BLaER1 treated with 17β-estradiol and CSF1 and Interleukin-3, amounts not matched to agents 10 nM and 100 nM (cell line): ENCODE data around the gene MAML2.

Experiments used
- H3K27ac ChIP-seq, 11 experiments: shearing (Covaris generic); formaldehyde crosslinking; 2 replicates each; pipeline ENCODE4 v1.8.1; 2022
- H3K27me3 ChIP-seq, 11 experiments: shearing (Covaris generic); formaldehyde crosslinking; 2 replicates each; pipeline ENCODE4 v1.8.1; 2022
- H3K36me3 ChIP-seq, 11 experiments: shearing (Covaris generic); formaldehyde crosslinking; 2 replicates each; pipeline ENCODE4 v1.8.1; 2022
- H3K4me1 ChIP-seq, 10 experiments: shearing (Covaris generic); formaldehyde crosslinking; 2 replicates each; pipeline ENCODE4 v1.8.1; 2022
- H3K4me2 ChIP-seq, 11 experiments: shearing (Covaris generic); formaldehyde crosslinking; 2 replicates each; pipeline ENCODE4 v1.8.1; 2022
- H3K4me3 ChIP-seq, 10 experiments: shearing (Covaris generic); formaldehyde crosslinking; 2 replicates each; pipeline ENCODE4 v1.8.1; 2022
- H3K9ac ChIP-seq, 11 experiments: shearing (Covaris generic); formaldehyde crosslinking; 2 replicates each; pipeline ENCODE4 v1.8.1; 2022
- H3K9me3 ChIP-seq, 11 experiments: shearing (Covaris generic); formaldehyde crosslinking; replicated peaks in 1 of 11; 2 replicates each; pipeline ENCODE4 v1.8.1; 2022
- H4K20me1 ChIP-seq, 11 experiments: shearing (Covaris generic); formaldehyde crosslinking; 2 replicates each; pipeline ENCODE4 v1.8.1; 2022
- Cebpa-rat ChIP-seq, 11 experiments: shearing (Covaris generic); IDR thresholded peaks; 2 replicates each; pipeline ENCODE4 v1.8.1; 2022

Gene MAML2

DNA sequence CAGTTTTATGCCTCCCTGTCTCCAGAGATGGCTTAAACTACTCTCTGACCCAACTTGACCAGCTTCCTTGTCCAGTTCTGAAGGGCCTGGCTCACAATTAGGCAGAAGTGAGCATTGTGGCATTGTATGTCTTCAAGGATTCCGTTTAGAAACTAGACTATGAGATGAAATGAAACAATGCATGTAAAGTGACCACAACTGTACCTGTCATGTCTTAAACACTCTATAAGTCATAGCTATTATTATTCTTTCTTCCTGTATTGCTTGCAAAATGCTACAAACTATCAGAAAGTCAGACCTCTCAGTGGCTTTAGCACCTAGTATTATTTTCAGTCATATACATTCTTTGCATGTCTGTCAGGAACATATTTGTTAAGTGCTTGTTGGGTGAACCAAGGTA, 291.2 kb downstream of the MAML2 start:
- Histone ChIP-seq H3K27me3 (no peaks in the 10 kb centered on the region), H3K9ac (no peak overlapping the region), H3K27ac (no peak overlapping the region), H3K36me3 (peaks cover 0 to 51% (median 0%) of the 10 kb centered on the region in 11 experiments; a peak in 5 of 22 replicates), H3K4me1 (peaks cover 0 to 49% (median 13%) of the 10 kb centered on the region in 10 experiments; a peak in 13 of 20 replicates), H4K20me1 (peaks cover 0 to 35% (median 0%) of the 10 kb centered on the region in 11 experiments; a peak in 2 of 22 replicates), H3K4me2 (no peak overlapping the region), H3K4me3 (no peak overlapping the region), H3K9me3 (no peaks in the 10 kb centered on the region)
- TF ChIP-seq Cebpa-rat (IDR thresholded peaks at IDR 0.05), result no peak

GRCh38 chr11:96050435-96051182, 292.4 kb downstream of the MAML2 start:
- H3K9ac ChIP-seq, result no peak overlapping the region
- no peak overlapping the region for H3K4me3 ChIP-seq
- H3K4me1 ChIP-seq, result peaks cover 0 to 49% (median 13%) of the 10 kb centered on the region in 10 experiments; a peak in 13 of 20 replicates
- H3K9me3 ChIP-seq, result no peaks in the 10 kb centered on the region
- no peak overlapping the region for H3K27ac ChIP-seq
- H4K20me1 ChIP-seq, result peaks cover 0 to 47% (median 0%) of the 10 kb centered on the region in 11 experiments; a peak in 4 of 22 replicates
- TF ChIP-seq Cebpa-rat (IDR thresholded peaks at IDR 0.05), result no peak
- peaks cover 0 to 56% (median 0%) of the 10 kb centered on the region in 11 experiments; a peak in 5 of 22 replicates for H3K36me3 ChIP-seq
- H3K27me3 ChIP-seq, result no peaks in the 10 kb centered on the region
- no peak overlapping the region for H3K4me2 ChIP-seq

- H3K27me3 ChIP-seq, result no peaks in the 10 kb centered on the region
- peaks cover 0 to 67% (median 0%) of the 10 kb centered on the region in 11 experiments; a peak in 5 of 22 replicates for H3K36me3 ChIP-seq
- no peak overlapping the region for H3K4me2 ChIP-seq
- no peak overlapping the region for H3K4me3 ChIP-seq
- TF ChIP-seq Cebpa-rat (IDR thresholded peaks at IDR 0.05), result no peak
- H3K27ac ChIP-seq, result no peak overlapping the region
- no peaks in the 10 kb centered on the region for H3K9me3 ChIP-seq
- H3K4me1 ChIP-seq, result peaks cover 0 to 38% (median 10%) of the 10 kb centered on the region in 10 experiments; a peak in 13 of 20 replicates
- peaks cover 0 to 48% (median 0%) of the 10 kb centered on the region in 11 experiments; a peak in 4 of 22 replicates for H4K20me1 ChIP-seq
- H3K9ac ChIP-seq, result no peak overlapping the region
Observed at GRCh38 chr11:96049426-96049825, 293.6 kb downstream of the MAML2 start.

DNA sequence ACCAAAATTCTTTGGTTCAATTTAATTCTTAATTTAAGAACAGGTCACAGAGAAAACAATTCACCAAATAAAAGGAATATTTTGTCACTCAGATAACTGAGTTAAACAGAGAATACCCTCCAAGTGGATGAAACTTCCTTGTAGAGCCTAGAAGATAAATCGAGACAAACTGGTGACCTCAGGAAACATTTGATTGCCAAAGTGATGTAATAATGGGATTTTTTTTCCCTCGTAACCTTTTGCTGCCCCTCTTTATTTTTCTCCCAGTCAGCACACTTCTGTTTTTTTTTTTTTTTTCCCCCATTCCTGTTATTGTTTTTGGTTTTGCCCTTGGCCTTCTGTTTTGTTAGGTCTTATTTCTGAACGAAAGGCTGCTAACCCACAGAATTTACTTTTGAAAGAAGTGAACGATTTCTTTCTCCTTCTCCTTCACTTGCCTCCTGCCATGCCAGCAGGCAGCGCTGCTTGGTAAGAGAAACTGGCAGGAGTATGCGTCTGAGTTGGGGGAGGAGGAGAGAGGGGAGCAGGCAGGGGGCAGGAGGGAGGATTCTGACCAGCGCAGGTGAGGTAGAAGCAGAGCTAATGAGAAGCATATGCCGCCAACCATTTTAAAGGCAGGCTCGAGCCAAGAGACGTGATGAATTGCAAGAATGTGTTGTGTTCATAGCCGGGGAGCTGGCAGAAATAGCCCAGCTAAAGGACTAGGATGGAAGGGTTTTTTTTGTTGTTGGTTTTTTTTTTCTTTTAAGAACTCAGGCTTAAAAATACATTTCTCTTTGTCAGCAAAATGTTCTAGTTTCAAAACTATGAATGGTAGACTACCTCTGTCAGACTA, 297.2 kb downstream of the MAML2 start:
- Histone ChIP-seq H3K36me3 (peaks cover 0 to 76% (median 0%) of the 10 kb centered on the region in 11 experiments; a peak in 5 of 22 replicates), H3K9me3 (no peaks in the 10 kb centered on the region), H3K4me3 (no peak overlapping the region), H4K20me1 (peaks cover 0 to 48% (median 0%) of the 10 kb centered on the region in 11 experiments; a peak in 4 of 22 replicates), H3K27ac (no peak overlapping the region), H3K27me3 (no peaks in the 10 kb centered on the region), H3K4me2 (no peak overlapping the region), H3K9ac (no peak overlapping the region), H3K4me1 (peaks cover 0 to 19% (median 0%) of the 10 kb centered on the region in 10 experiments; a peak in 5 of 20 replicates)
- TF ChIP-seq Cebpa-rat (IDR thresholded peaks at IDR 0.05), result no peak

- Histone ChIP-seq H3K4me3 (no peak overlapping the region), H4K20me1 (peaks cover 0 to 46% (median 0%) of the 10 kb centered on the region in 11 experiments; a peak in 4 of 22 replicates), H3K4me2 (no peak overlapping the region), H3K27me3 (no peaks in the 10 kb centered on the region), H3K4me1 (peaks cover 0 to 19% (median 0%) of the 10 kb centered on the region in 10 experiments; a peak in 5 of 20 replicates), H3K9me3 (no peaks in the 10 kb centered on the region), H3K27ac (no peak overlapping the region), H3K9ac (no peak overlapping the region), H3K36me3 (peaks cover 0 to 68% (median 0%) of the 10 kb centered on the region in 11 experiments; a peak in 5 of 22 replicates)
- TF ChIP-seq Cebpa-rat (IDR thresholded peaks at IDR 0.05), result no peak
Observed at GRCh38 chr11:96044747-96045146, 298.2 kb downstream of the MAML2 start.

DNA sequence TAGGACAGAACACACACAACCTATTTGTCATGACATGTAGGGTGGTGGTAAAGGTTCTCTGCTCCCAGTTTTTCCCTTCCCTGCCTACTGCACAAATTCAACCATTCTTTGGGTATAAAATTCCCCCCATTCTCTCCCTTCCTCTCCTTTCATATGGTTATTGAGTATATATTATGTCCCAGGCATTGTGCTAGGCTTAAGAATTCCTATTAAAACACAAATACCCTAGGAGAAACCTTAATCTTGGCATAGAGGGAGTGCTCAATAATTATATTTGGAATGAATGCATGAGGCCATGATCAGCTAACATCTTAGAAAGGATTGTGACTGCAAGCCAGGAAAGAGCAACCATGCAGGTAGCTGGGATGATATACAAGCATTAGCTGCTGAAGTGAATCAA, 298.7 kb downstream of the MAML2 start:
- H3K36me3 ChIP-seq, result peaks cover 0 to 64% (median 0%) of the 10 kb centered on the region in 11 experiments; a peak in 5 of 22 replicates

DNA sequence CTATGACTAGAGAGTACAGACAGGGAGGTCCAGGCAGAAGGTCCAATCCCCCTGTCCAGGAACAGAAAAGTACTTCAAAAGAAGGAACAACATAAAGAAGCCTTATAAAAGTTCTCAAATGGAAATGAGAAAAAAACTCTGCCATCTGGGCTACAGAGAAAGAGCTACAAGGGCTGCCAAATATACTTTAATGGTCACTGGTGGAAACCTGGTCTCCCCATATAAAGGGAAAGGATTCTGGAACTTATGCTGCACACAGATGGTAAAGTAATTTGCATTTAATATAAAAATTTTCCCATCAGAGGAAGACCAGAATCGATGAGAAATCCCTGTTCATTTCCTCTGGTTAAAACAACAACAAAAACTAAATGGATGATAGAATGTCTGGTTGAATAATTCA, 299.7 kb downstream of the MAML2 start:
- Histone ChIP-seq H3K4me1 (peaks cover 0 to 19% (median 0%) of the 10 kb centered on the region in 10 experiments; a peak in 5 of 20 replicates), H3K27me3 (no peaks in the 10 kb centered on the region), H3K27ac (no peak overlapping the region), H3K9me3 (no peaks in the 10 kb centered on the region), H3K9ac (no peak overlapping the region), H4K20me1 (peaks cover 0 to 51% (median 0%) of the 10 kb centered on the region in 11 experiments; a peak in 4 of 22 replicates), H3K36me3 (peaks cover 0 to 66% (median 0%) of the 10 kb centered on the region in 11 experiments; a peak in 5 of 22 replicates), H3K4me3 (no peak overlapping the region), H3K4me2 (no peak overlapping the region)
- no peak for TF ChIP-seq Cebpa-rat (IDR thresholded peaks at IDR 0.05)

More for the DNA sequence above, 298.7 kb downstream of the MAML2 start:
- H3K9me3 ChIP-seq, result no peaks in the 10 kb centered on the region
- H3K4me3 ChIP-seq, result no peak overlapping the region
- no peak for TF ChIP-seq Cebpa-rat (IDR thresholded peaks at IDR 0.05)
- peaks cover 0 to 50% (median 0%) of the 10 kb centered on the region in 11 experiments; a peak in 4 of 22 replicates for H4K20me1 ChIP-seq
- no peak overlapping the region for H3K27ac ChIP-seq
- H3K27me3 ChIP-seq, result no peaks in the 10 kb centered on the region
- H3K4me1 ChIP-seq, result peaks cover 0 to 19% (median 0%) of the 10 kb centered on the region in 10 experiments; a peak in 5 of 20 replicates
- H3K4me2 ChIP-seq, result no peak overlapping the region
- H3K9ac ChIP-seq, result no peak overlapping the region

DNA sequence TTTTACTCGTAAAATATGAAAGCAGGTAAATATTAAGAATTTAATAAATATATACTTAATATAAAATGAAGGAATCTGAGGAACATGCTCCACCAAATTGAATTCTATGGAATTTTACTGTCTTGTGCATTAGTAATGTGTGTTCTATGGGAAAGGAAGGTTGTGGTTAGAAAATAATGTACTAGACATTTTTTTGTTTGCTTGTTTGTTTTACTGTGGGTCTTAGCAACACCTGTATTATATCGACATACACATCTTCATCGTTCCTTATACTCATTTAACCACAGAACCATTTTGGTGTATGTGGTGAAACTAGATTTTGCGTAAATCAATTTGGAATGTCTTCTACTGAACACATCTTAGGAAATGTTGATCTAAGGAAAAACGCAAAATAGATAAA, 304.9 kb downstream of the MAML2 start:
- H3K9ac ChIP-seq, result no peak overlapping the region
- H4K20me1 ChIP-seq, result peaks cover 0 to 53% (median 0%) of the 10 kb centered on the region in 11 experiments; a peak in 4 of 22 replicates
- H3K9me3 ChIP-seq, result no peaks in the 10 kb centered on the region
- H3K4me2 ChIP-seq, result no peak overlapping the region
- H3K27ac ChIP-seq, result no peak overlapping the region
- H3K27me3 ChIP-seq, result no peaks in the 10 kb centered on the region
- H3K36me3 ChIP-seq, result peaks cover 0 to 63% (median 0%) of the 10 kb centered on the region in 11 experiments; a peak in 6 of 22 replicates
- TF ChIP-seq Cebpa-rat (IDR thresholded peaks at IDR 0.05), result no peak
- H3K4me3 ChIP-seq, result no peak overlapping the region
- H3K4me1 ChIP-seq, result peaks cover 0 to 32% (median 0%) of the 10 kb centered on the region in 10 experiments; a peak in 4 of 20 replicates
